Body of pancreas (tissue), 4 donors: Measurements from ENCODE around the gene DERA. TPM values are rescaled to one million over a fixed set of nuclear protein-coding genes. Genes with fewer than 3 reads are reported as not detected.
"Not testable (repeated sequence)": the region's sequence is repeated elsewhere in the genome, so short reads cannot be mapped to it uniquely, and the experiment has no call there.

ENCODE experiments used
- ATAC-seq: fragments of 150-250 bp; one replicate; pipeline ENCODE4 v1.9.1; 2016
- DNase-seq, 4 donors: peaks; one replicate each; pipeline ENCODE4 v3.0.0-alpha.2; 2019
- H3K27ac ChIP-seq, 4 donors: fragments of 200-600 bp; sonication (generic); 1 replicate in 3 of 4; 2 replicates in 1 of 4; pipeline versions ENCODE4 v1.5.1 to v1.6.1; 2016 to 2019; ENCODE audit warnings: mild to moderate bottlenecking in 1 of 4, mixed read lengths in 1 of 4, moderate library complexity in 1 of 4
- H3K27me3 ChIP-seq, 2 donors: fragments of 200-600 bp; sonication (generic); one replicate each; pipeline ENCODE4 v1.6.0; 2016; ENCODE audit warnings: mild to moderate bottlenecking in 1 of 2
- H3K36me3 ChIP-seq, 2 donors: fragments of 200-600 bp; sonication (generic); replicated peaks in 1 of 2; 2 replicates each; pipeline ENCODE4 v1.5.1; 2016; ENCODE audit warnings: low read depth in 2 of 2; ENCODE audit not compliant: insufficient read depth in 1 of 2
- H3K4me1 ChIP-seq: fragments of 200-600 bp; sonication (generic); one replicate; pipeline ENCODE4 v1.6.0; 2016
- H3K4me3 ChIP-seq, 2 donors: fragments of 200-600 bp; sonication (generic); 1 replicate in 1 of 2; 2 replicates in 1 of 2; pipeline ENCODE4 v1.5.1; 2016 to 2019
- H3K9me3 ChIP-seq, 3 donors: fragments of 200-600 bp; sonication (generic); 1 replicate in 2 of 3; 2 replicates in 1 of 3; pipeline ENCODE4 v1.5.1; 2016
- POLR2A ChIP-seq, 3 donors: fragments of 450-650 bp; IDR thresholded peaks; one replicate each; pipeline ENCODE4 v1.6.1; 2016; ENCODE audit warnings: antibody characterized with exemption in 3 of 3, mild to moderate bottlenecking in 2 of 3
- WGBS, 2 donors: methylation state at CpG; one replicate each; pipeline ENCODE4 v1.1.5; 2017; 5-methylcytosine and 5-hydroxymethylcytosine counted together
- intact Hi-C: fragments of 100-400 bp; cut with DNase I; formaldehyde crosslinking; loops from one replicate; pipeline ENCODE4 v1.15.1; 2023
- total RNA-seq, 2 donors: library from RNA; depleted of rRNA; stranded (reverse); fragments of >200 nt; gene quantifications; one replicate each; pipeline ENCODE4 v1.1.0, GENCODE V29; 2016
- TF ChIP-seq, protein P1 (sequence below), 7 experiments: fragments of 450-650 bp in 4 of 7; fragments of 200-600 bp in 3 of 7; sonication (generic) in 3 of 7; IDR thresholded peaks; one replicate each; pipeline ENCODE4 v1.5.1; 2016 to 2019; ENCODE audit warnings: antibody characterized with exemption in 7 of 7

The DERA gene
- total RNA-seq, 2 donors from 2014 or later: 4.9 to 19.7 TPM

DNA sequence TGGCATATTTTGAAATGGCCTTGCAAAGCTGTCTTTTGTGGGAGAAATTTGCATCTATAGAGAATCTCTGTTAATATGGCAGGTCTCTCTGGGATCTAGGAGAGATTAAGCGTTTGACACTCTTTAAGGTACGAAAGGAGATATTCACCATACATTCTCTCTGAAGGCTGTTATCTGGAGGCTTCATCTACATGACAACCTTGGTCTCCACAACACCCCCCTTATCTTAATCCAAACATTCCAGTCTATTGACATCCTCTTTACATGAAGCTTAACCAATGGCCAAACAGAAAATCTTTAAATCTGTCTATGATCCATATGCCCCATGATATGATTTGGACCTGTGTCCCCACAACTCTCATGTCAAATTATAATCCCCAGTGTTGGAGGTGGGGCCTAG, 137.4 kb downstream of the DERA start:
- Histone ChIP-seq H3K27ac (no peak overlapping the region), H3K4me3 (no peak overlapping the region), H3K4me1 (no peaks in the 10 kb centered on the region), H3K27me3 (no peaks in the 10 kb centered on the region), H3K9me3 (no peaks in the 10 kb centered on the region), H3K36me3 (no peaks in the 10 kb centered on the region)
- intact Hi-C loops: no loop called here
- WGBS, 2 donors: 86 to 91% methylated on average over 2 of the region's 2 CpGs
- TF ChIP-seq POLR2A (IDR thresholded peaks at IDR 0.05): no peak
- TF ChIP-seq, protein P1, sequence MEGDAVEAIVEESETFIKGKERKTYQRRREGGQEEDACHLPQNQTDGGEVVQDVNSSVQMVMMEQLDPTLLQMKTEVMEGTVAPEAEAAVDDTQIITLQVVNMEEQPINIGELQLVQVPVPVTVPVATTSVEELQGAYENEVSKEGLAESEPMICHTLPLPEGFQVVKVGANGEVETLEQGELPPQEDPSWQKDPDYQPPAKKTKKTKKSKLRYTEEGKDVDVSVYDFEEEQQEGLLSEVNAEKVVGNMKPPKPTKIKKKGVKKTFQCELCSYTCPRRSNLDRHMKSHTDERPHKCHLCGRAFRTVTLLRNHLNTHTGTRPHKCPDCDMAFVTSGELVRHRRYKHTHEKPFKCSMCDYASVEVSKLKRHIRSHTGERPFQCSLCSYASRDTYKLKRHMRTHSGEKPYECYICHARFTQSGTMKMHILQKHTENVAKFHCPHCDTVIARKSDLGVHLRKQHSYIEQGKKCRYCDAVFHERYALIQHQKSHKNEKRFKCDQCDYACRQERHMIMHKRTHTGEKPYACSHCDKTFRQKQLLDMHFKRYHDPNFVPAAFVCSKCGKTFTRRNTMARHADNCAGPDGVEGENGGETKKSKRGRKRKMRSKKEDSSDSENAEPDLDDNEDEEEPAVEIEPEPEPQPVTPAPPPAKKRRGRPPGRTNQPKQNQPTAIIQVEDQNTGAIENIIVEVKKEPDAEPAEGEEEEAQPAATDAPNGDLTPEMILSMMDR (IDR thresholded peaks at IDR 0.05): no peak
- no peak for DNase-seq
- ATAC-seq: no peak

DNA sequence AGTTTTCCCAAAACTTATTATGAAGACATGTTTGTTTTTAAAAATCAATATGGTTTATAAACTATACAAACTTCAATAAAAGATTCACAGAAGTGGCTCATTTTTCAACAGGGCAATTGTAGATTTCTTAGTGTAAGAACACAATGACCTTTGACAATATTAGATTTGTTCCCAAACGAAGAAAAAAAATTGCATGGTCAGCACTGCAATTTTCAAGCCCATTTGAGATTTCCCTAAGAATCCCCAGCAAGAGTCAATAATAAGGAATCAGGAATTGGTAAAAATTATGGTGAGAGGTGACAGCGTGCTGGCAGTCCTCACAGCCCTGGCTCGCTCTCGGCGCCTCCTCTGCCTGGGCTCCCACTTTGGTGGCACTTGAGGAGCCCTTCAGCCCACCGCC, 145.8 kb downstream of the DERA start:
- WGBS, 2 donors: 77 to 83% methylated on average over 5 to 6 of the region's 6 CpGs
- Histone ChIP-seq H3K27me3 (no peaks in the 10 kb centered on the region), H3K36me3 (no peaks in the 10 kb centered on the region), H3K4me3 (no peak overlapping the region), H3K9me3 (no peaks in the 10 kb centered on the region), H3K4me1 (no peaks in the 10 kb centered on the region), H3K27ac (no peak overlapping the region)
- intact Hi-C loops: no loop called here
- ATAC-seq (no peak), DNase-seq (no peak)
- TF ChIP-seq, protein P1 (IDR thresholded peaks at IDR 0.05): no peak
- no peak for TF ChIP-seq POLR2A (IDR thresholded peaks at IDR 0.05)

DNA sequence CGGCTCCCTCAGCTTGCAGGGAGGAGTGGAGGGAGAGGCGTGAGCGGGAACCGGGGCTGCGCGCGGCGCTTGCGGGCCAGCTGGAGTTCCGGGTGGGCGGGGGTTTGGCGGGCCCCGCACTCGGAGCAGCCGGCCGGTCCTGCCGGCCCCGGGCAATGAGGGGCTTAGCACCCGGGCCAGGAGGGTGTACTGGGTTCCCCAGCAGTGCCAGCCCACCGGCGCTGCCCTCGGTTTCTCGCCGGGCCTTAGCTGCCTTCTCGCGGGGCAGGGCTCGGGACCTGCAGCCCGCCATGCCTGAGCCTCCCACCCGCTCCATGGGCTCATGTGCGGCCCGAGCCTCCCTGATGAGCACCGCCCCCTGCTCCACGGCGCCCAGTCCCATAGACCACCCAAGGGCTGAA, 146.2 kb downstream of the DERA start:
- 95% methylated on average over 18 to 22 of the region's 34 CpGs for WGBS, 2 donors
- H3K27me3 ChIP-seq, ATAC-seq, H3K27ac ChIP-seq, H3K36me3 ChIP-seq, H3K4me1 ChIP-seq, DNase-seq, H3K4me3 ChIP-seq, intact Hi-C loops, H3K9me3 ChIP-seq: not testable (repeated sequence)

DNA sequence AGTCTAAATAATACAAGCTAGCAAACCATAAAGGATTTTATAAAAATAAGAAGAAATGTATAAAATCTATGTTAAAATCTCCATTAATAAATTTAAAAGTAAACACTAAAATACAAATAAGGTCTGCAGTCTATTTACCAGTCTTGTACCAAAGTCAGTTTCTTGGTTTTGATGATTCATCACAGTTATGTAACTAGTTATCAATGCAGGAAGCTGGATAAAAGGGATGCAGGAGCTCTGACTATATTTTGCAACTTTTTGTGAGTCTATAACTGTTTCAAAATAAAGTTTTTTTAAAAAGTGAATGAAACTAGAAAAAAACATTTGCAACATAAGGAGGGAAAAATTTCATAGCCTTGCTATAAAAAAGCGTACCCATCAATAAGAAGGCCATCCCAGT, 151.5 kb downstream of the DERA start:
- H3K9me3 ChIP-seq: no peaks in the 10 kb centered on the region
- no peaks in the 10 kb centered on the region for H3K27me3 ChIP-seq
- H3K36me3 ChIP-seq: no peaks in the 10 kb centered on the region
- no peak for ATAC-seq
- DNase-seq: no peak
- H3K4me3 ChIP-seq: no peak overlapping the region
- intact Hi-C loops: no loop called here
- no peak overlapping the region for H3K27ac ChIP-seq
- TF ChIP-seq, protein P1 (IDR thresholded peaks at IDR 0.05): no peak
- no peak for TF ChIP-seq POLR2A (IDR thresholded peaks at IDR 0.05)
- WGBS, 2 donors: 85 to 94% methylated on average over 1 of the region's 1 CpG
- no peaks in the 10 kb centered on the region for H3K4me1 ChIP-seq

DNA sequence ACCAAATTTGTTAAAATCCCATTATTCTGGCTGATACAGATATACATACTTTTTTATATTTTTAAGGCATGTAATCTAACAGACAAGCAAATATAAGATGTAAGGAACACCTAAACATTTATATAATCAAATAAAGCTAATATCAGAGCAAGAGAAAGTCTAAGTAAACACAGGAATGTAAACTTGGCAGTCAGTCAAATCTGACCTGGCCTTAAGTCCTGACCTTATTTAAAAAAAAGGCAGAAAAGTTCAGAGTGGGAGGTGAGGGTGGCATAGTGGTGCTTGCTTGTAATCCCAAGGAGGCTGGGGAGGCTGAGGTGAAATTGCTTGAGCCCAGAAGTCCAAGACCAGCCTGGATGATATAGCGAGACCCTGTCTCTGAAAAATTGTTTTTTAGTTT, 152.6 kb downstream of the DERA start:
- Histone ChIP-seq H3K4me3 (no peak overlapping the region), H3K36me3 (no peaks in the 10 kb centered on the region), H3K9me3 (no peaks in the 10 kb centered on the region), H3K27ac (no peak overlapping the region), H3K27me3 (no peaks in the 10 kb centered on the region), H3K4me1 (no peaks in the 10 kb centered on the region)
- TF ChIP-seq, protein P1 (IDR thresholded peaks at IDR 0.05): no peak
- no peak for TF ChIP-seq POLR2A (IDR thresholded peaks at IDR 0.05)
- DNase-seq: no peak
- ATAC-seq: no peak
- whole genome bisulfite sequencing, 2 donors: 83 to 89% methylated on average over 1 of the region's 1 CpG
- intact Hi-C loops: no loop called here
